HG02678 (cell line): ENCODE results near the gene EHMT1.

Source experiments
- ATAC-seq: cut with Tn5 transposase; IDR thresholded peaks from one replicate; pipeline ENCODE4 v1.9.1; 2021; ENCODE audit warnings: mild to moderate bottlenecking, moderate library complexity; ENCODE audit not compliant: unreplicated experiment

The EHMT1 gene

GRCh38 chr9:137817236-137818200 is 198.7 kb downstream of the EHMT1 start:
- ATAC-seq, result no peak

GRCh38 chr9:137818286-137818685 is 199.5 kb downstream of the EHMT1 start:
- no peak for ATAC-seq

- no peak for ATAC-seq
These were observed 201.5 kb downstream of the EHMT1 start for GRCh38 chr9:137820161-137820855.

- ATAC-seq, result no peak
These were observed 205.4 kb downstream of the EHMT1 start for GRCh38 chr9:137823986-137824771.

- ATAC-seq, result no peak
These were observed 206.7 kb downstream of the EHMT1 start for GRCh38 chr9:137825324-137825989.

GRCh38 chr9:137827908-137828526 is 209.2 kb downstream of the EHMT1 start:
- ATAC-seq, result no peak

GRCh38 chr9:137828527-137829259 is 209.9 kb downstream of the EHMT1 start:
- ATAC-seq, result no peak

GRCh38 chr9:137829260-137829996 is 210.6 kb downstream of the EHMT1 start:
- no peak for ATAC-seq

- no peak for ATAC-seq
These were observed 213.4 kb downstream of the EHMT1 start for GRCh38 chr9:137832191-137832700.

- ATAC-seq, result no peak
These were observed 214.2 kb downstream of the EHMT1 start for GRCh38 chr9:137832830-137833590.

- no peak for ATAC-seq
These were observed 215.2 kb downstream of the EHMT1 start for GRCh38 chr9:137833721-137834613.

- ATAC-seq, result no peak
These were observed 216.2 kb downstream of the EHMT1 start for GRCh38 chr9:137834846-137835546.

- no peak for ATAC-seq
These were observed 217.5 kb downstream of the EHMT1 start for GRCh38 chr9:137836151-137836830.

GRCh38 chr9:137836831-137837241 is 218.0 kb downstream of the EHMT1 start:
- no peak for ATAC-seq

- no peak for ATAC-seq
These were observed 218.8 kb downstream of the EHMT1 start for GRCh38 chr9:137837345-137838278.
